Fibroblast of lung (primary cell): ENCODE results near the gene POLR2J. TPM values are rescaled to one million over a fixed set of nuclear protein-coding genes. Genes with fewer than 3 reads are reported as not detected.
A peak's percentile ranks its signal among the peaks of the same experiment; 100 is the strongest.
"Not testable (repeated sequence)": the region's sequence is repeated elsewhere in the genome, so short reads cannot be mapped to it uniquely, and the experiment has no call there.

ENCODE experiments used
- DNase-seq, 2 donors: peaks; one replicate each; pipeline versions ENCODE4 v3.0.0 to v3.0.0-alpha.2; 2010; ENCODE audit warnings: low read depth in 2 of 2
- H2AFZ ChIP-seq: 2 replicates; pipeline ENCODE4 v1.5.1; 2012; ENCODE audit warnings: low read length, control low read depth, inconsistent platforms
- H3K27ac ChIP-seq: 2 replicates; pipeline ENCODE4 v1.5.1; 2011; ENCODE audit warnings: low read length, control low read depth; ENCODE audit not compliant: insufficient read depth
- H3K27me3 ChIP-seq: 2 replicates; pipeline ENCODE4 v1.5.1; 2011; ENCODE audit warnings: mild to moderate bottlenecking, low read length; ENCODE audit not compliant: control insufficient read depth, insufficient read depth
- H3K36me3 ChIP-seq: 2 replicates; pipeline ENCODE4 v1.5.1; 2011; ENCODE audit warnings: low read length; ENCODE audit not compliant: control insufficient read depth, insufficient read depth
- H3K4me1 ChIP-seq: 2 replicates; pipeline ENCODE4 v1.5.1; 2011; ENCODE audit warnings: low read length; ENCODE audit not compliant: control insufficient read depth, insufficient read depth; ENCODE audit errors: extremely low read depth
- H3K4me2 ChIP-seq: 2 replicates; pipeline ENCODE4 v1.5.1; 2011; ENCODE audit warnings: low read length, control low read depth; ENCODE audit not compliant: insufficient read depth; ENCODE audit errors: extremely low read depth
- H3K4me3 ChIP-seq, 4 experiments: fragments of 200-600 bp in 1 of 4; sonication (generic) in 1 of 4; replicated peaks in 1 of 4; 2 replicates each; pipeline ENCODE4 v1.5.1; 2011 to 2016; ENCODE audit warnings: low read length in 4 of 4, low read depth in 3 of 4, mild to moderate bottlenecking in 3 of 4, control low read depth in 2 of 4, inconsistent platforms in 1 of 4, mixed read lengths in 1 of 4; ENCODE audit not compliant: insufficient read depth in 1 of 4; ENCODE audit errors: control extremely low read depth in 1 of 4
- H3K79me2 ChIP-seq: 2 replicates; pipeline ENCODE4 v1.5.1; 2012; ENCODE audit warnings: mild to moderate bottlenecking, low read length, inconsistent platforms; ENCODE audit not compliant: control insufficient read depth, insufficient read depth
- H3K9ac ChIP-seq: 2 replicates; pipeline ENCODE4 v1.5.1; 2011; ENCODE audit warnings: mild to moderate bottlenecking, low read length, control low read depth; ENCODE audit not compliant: insufficient read depth
- H3K9me3 ChIP-seq: 2 replicates; pipeline ENCODE4 v1.5.1; 2012; ENCODE audit warnings: low read depth, low read length; ENCODE audit not compliant: control insufficient read depth, insufficient read depth
- H4K20me1 ChIP-seq: 2 replicates; pipeline ENCODE4 v1.5.1; 2011; ENCODE audit warnings: low read length; ENCODE audit not compliant: control insufficient read depth, insufficient read depth; ENCODE audit errors: extremely low read depth
- CTCF ChIP-seq, 2 donors: IDR thresholded peaks in 1 of 2; conservative IDR thresholded peaks in 1 of 2; 1 replicate in 1 of 2; 2 replicates in 1 of 2; pipeline ENCODE4 v1.5.1; 2011 to 2012; ENCODE audit warnings: low read length in 2 of 2, control low read depth in 1 of 2, inconsistent platforms in 1 of 2, low read depth in 1 of 2, mild to moderate bottlenecking in 1 of 2
- polyA plus RNA-seq, 2 donors: library from polyadenylated mRNA; depleted of rRNA in 1 of 2; stranded (reverse) in 1 of 2; unstranded in 1 of 2; fragments of >200 nt; gene quantifications; 2 replicates each; pipeline ENCODE4 v1.2.1, GENCODE V29; 2011 to 2012; ENCODE audit warnings: missing spikeins in 1 of 2
- total RNA-seq: library from RNA; depleted of rRNA; stranded (reverse); fragments of >200 nt; gene quantifications from 2 replicates; pipeline ENCODE4 v1.2.1, GENCODE V29; 2014

The POLR2J gene
- total and polyA plus RNA-seq, 2 donors (not counting 1 experiment from before 2014, with no cell fraction given) = 37.2 to 55.3 TPM

GRCh38 chr7:102481962-102482361 lies 3.2 kb upstream of the POLR2J start:
- not testable (repeated sequence) for H3K27me3 ChIP-seq, H3K4me1 ChIP-seq, H3K4me2 ChIP-seq, DNase-seq, H3K36me3 ChIP-seq, H3K4me3 ChIP-seq, H3K27ac ChIP-seq, H4K20me1 ChIP-seq, H2AFZ ChIP-seq, H3K9me3 ChIP-seq, H3K9ac ChIP-seq, H3K79me2 ChIP-seq

GRCh38 chr7:102479982-102480637 lies 1.4 kb upstream of the POLR2J start:
- not testable (repeated sequence) for H3K79me2 ChIP-seq, H2AFZ ChIP-seq, H3K9ac ChIP-seq, H3K9me3 ChIP-seq, H3K4me3 ChIP-seq, H3K27me3 ChIP-seq, H4K20me1 ChIP-seq, H3K36me3 ChIP-seq, H3K4me1 ChIP-seq, DNase-seq, H3K27ac ChIP-seq, H3K4me2 ChIP-seq
- TF ChIP-seq CTCF (conservative IDR thresholded peaks at IDR 0.05 in 1 of 2, IDR thresholded peaks at IDR 0.05 in 1 of 2; ENCODE audit: low read depth in 1 of 2, low read length in 2 of 2) = peak; percentile 11 to 32

GRCh38 chr7:102479209-102479584 lies 475 bp upstream of the POLR2J start:
- not testable (repeated sequence) for DNase-seq, H3K9ac ChIP-seq, H3K4me1 ChIP-seq, H2AFZ ChIP-seq, H3K4me3 ChIP-seq, H4K20me1 ChIP-seq, H3K4me2 ChIP-seq, H3K27ac ChIP-seq, H3K79me2 ChIP-seq, H3K9me3 ChIP-seq, H3K27me3 ChIP-seq, H3K36me3 ChIP-seq

GRCh38 chr7:102474736-102475435 lies 3.8 kb downstream of the POLR2J start:
- peak; percentile 32 to 57 for DNase-seq
- peaks cover 19% of the 10 kb centered on the region for H3K36me3 ChIP-seq
- not testable (repeated sequence) for H3K4me2 ChIP-seq, H3K27ac ChIP-seq, H3K27me3 ChIP-seq, H4K20me1 ChIP-seq, H3K9ac ChIP-seq, H3K4me1 ChIP-seq, H3K79me2 ChIP-seq, H3K9me3 ChIP-seq, H2AFZ ChIP-seq, H3K4me3 ChIP-seq

GRCh38 chr7:102474116-102474515 lies 4.6 kb downstream of the POLR2J start:
- H3K9ac ChIP-seq, H4K20me1 ChIP-seq: not testable (repeated sequence)

More at GRCh38 chr7:102474116-102474515, 4.6 kb downstream of the POLR2J start:
- H3K9me3 ChIP-seq, H2AFZ ChIP-seq, H3K79me2 ChIP-seq, H3K4me1 ChIP-seq, H3K4me3 ChIP-seq, H3K4me2 ChIP-seq, H3K27ac ChIP-seq, H3K27me3 ChIP-seq, DNase-seq: not testable (repeated sequence)
- peaks cover 19% of the 10 kb centered on the region for H3K36me3 ChIP-seq
